ENCODE results near the gene FAIM2.

- TF ChIP-seq PATZ1 (CRISPR knock-in tag; IDR thresholded peaks at IDR 0.05; ENCODE audit: borderline replicate concordance): no peak
- no peak for TF ChIP-seq ARNTL (CRISPR knock-in tag; IDR thresholded peaks at IDR 0.05; ENCODE audit: borderline replicate concordance, low read depth)
- no peak for TF ChIP-seq ZFP30 (CRISPR knock-in tag; IDR thresholded peaks at IDR 0.05)
These were observed 14.1 kb upstream of the FAIM2 start for GRCh38 chr12:49917788-49918173.
